GM19240 (cell line): Measurements from ENCODE around the gene EVI5L.
"Not testable (repeated sequence)": the region's sequence is repeated elsewhere in the genome, so short reads cannot be mapped to it uniquely, and the experiment has no call there.

Experiments used
- DNase-seq: peaks from one replicate; pipeline ENCODE4 v3.0.0; 2011; ENCODE audit warnings: low spot score; ENCODE audit not compliant: insufficient read length

EVI5L gene

DNA sequence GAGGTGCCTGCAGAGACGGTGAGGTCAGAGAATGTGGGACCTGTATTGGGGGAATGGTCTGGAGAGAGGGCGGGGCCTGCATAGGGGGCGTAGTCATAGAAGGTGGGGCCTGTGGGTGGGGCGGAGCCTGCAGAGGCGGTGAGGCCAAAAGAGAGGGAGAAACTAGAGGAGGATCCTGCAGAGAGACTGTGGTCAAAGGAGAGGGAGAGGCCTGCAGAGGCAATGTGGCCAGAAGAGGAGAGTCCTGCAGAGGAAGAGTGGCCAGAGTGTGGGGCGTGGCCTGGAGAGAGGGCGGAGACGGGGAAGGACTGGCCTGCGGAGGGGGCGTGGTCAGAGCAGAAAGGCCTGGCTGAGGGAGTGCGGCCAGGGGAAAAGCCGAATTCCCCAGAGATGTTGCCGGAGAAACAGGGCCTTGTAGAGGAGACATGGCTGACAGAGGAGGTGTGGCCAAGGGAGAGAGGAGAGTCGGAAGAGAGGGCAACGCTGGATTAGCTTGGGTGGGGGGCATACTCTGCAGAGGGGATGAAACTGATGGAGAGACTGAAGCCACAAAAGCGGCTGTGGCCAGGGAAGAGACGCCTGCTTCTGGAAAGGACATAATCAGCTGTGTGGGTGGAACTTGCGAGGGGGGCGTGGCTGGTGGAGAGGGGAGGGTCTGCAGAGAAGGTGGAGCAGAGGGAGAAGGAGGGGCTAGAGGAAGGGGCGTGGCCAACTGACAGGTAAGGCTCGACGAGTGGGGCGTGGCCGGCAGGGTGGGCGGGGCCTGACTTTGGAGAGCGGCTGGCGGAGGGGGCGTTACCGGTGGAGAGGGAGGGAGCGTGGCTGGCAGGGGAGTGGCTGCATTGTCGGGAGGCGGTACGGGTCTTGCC, 41.7 kb downstream of the EVI5L start:
- DNase-seq = no peak

DNA sequence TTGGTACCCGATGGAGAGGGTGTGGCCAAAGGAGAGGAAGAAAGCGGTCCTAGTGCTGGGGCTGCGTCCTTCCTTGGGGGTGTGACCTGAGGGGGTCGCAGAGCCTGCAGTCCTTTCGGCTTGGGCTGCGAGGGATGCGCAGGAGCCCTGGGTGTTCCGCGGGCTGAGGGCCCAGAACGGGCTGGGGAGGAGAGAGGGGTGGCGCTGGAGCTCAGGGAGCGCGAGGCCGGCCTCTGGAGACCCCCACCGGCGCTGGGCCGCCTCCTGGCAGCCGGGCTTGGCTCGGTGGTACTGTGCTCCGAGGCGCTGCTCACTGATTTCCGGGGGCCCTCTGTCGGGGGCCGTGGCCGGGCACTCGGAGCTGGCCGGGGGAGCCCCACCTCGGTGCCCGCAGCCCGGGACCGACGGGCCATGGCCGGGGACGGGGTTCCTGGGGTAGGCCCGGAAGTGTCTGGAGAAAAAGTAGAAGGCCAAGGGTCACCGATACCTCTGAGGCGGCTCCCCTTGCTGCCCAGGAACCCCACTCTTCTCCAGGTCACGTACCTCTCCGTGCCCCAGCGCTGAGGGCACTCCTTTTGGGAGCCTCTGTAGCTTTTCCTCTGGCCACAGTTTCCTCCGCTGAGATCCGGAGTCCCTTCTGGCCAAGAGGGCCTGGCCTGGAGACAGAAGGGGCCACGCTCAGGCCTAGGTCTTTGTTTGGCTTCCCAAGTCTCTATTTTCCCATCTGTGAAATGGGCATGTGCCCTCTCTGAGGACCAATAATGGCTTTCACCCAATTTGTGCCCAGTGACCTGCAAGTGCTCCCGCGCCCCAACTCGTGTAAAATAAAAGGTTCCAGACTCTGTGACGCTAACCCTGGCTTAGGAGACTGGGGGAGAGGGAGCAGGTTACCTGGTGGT, 42.5 kb downstream of the EVI5L start:
- no peak for DNase-seq

DNA sequence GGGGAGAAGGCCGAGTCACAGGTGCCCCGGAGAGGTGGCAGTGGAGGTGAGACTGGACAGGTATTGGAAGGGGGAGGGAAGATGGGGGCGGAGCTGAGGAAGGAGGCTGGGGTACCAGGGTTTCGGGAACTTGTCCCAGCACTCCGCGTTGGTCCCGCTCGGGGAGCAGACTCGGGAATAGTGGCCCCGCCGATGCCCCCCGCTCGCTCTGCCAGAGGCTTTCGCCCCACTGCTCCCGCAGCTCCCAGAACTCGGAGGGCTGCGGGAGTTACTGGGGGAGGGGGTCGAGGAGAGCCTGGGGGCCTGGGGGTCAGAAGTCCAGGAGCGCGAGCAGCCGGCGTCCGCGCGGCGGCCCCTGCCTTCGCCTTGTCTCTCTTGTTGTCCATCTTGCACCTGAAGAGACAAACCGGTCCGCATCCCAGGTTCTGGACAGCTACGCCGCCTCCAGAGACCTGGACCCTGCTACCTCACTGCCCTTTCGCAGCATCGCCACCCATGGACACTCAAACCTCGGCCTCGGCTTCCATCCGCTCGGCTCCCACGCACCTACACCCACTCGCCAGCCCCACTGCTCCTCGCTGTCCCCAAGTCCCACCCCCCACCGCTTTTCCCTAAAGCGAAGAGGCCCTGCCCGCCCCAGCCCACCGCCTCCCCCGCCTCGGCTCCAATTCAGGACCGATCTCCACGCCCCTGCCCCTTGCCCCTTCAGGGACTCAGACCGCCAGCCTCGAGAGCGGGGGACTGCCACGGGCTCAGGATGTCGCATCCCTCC, 43.5 kb downstream of the EVI5L start:
- no peak for DNase-seq

DNA sequence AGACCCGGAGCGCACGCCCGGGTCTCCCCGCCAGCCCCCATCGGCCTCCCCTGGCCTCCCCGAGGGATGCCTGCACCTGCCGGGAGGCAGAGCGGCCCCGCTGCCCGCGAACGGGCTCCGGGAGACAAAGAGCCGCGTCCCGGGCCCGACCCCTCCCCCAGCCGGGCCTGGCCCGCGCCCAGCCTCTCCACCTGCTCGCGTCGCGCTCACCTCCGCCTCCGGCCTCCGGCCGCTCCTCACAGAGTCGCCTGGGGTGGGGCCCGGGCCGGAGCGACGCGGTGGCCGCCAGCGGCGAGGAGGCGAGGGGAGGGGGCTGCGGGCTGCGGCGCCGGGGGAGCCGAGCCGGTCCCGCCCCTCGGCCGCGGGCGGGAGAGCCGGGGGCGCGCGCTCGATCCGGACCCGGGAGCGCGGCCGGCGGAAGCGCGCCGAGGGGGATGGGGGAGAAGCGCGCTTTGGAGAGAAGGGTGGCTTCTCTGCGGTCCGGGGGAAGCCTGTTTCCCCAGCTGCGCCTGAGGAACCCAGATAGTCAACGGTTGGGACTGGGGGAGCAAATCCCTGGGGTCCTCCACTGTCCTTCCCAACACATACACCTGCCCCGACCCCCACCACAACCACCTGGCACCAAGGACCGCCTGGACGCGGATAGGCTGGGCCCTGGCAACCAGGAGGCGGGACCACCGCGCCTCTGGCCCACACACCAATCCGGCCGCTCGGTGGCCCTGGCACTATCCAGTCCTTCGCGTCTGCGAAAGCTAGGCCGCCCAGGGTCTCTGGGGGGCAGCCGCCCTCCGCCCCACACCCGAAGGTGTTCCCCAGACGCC, 44.3 kb downstream of the EVI5L start, which contains the start of gene PRR36:
PRR36 (minus strand) TSS at position 315 of the 821 bp plus-strand sequence. CDS start 701 bp downstream, outside the sequence.
- no peak for DNase-seq

DNA sequence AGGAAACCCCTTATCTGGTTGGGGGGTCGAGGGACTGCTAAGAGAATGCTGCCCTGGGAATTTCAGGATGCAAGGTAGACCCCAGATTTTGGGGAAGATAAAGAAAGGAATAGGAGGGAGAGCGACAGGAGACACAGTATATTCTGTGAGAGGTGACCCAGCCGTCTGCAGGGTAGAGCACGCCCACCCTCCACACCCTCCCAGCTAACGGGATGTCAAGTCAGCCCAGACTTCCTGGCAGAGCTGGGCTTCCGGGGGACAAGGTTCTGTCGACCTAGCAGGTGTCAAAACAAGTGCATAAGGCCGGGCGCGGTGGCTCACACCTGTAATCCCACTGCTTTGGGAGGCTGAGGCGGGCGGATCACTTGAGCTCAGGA, 44.9 kb downstream of the EVI5L start:
- DNase-seq = no peak

DNA sequence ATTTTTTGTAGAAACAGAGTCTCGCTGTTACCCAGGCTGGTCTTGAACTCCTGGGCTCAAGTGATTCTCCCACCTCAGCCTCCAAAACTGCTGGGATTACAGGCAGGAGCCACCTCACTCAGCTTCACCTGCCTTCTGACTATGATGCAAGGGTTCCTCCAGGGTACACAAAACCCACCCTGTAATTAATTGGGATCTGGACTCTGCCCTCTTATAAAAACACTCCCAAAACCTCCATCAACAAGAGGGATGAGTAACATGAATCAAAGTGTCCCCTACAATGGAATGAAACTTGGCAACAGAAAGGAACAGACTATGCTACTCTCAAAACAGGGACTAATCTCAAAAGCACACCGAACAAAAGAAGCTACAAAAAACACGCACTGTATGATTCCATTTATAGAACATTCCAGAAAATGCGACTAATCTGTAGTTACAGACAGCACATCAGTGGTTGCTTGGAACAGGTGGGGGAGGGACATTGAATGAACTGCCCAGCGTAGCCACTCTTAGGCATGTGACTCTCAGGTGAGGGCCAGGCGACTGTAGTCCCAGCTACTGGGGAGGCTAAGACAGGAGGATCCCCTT, 47.3 kb downstream of the EVI5L start:
- no peak for DNase-seq

DNA sequence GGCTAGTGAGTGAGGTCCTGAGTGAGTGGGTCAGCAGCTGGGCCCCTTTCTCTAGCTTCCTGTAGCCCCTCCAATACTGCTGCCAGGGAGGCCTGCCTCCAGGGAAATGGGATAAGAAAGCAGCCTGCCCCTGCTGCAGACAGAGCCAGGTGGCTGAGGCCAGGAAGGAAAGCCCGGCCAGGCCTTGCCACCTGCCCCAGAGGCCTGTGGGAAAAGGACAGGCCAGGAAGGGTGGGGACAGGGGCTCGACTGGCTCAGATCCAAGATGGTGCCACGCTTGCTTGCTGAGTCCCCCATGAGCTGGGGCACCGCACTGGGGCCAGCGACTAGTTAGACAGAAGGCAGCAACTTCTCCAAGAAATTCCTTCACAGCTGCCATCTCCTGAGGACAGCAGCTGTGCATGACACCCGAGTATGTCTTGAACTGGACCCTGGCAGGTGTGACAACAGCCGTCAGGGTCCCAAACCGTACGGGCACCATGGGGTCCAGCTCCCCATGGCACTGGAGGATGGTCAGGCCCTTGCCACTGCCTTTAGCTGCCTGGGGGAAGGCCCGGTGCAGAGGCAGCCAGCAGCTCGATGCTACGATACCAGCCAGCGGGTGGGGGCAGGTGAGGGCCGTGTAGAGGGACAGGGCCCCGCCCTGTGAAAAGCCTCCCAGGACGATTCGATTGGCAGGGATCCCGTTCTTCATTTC, 49.2 kb downstream of the EVI5L start:
- DNase-seq = no peak

DNA sequence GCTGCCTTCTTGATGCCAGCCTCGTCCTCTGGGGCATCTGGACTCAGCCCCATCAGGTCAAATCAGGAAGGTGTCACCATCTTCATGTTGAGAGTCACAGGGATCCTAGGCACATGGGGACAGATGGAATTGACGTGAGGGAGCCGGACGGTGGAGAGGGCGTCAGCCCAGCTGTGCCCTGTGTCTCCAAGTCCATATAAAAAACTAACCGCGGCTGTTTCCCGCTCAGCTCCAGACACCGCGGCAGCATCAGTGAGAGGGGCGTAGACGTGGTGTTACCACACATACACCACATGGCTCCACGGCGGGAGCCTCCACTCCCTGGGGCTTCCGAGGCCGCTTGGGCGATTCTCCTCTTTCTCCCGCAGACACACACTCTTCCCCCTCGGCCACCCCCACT, 49.8 kb downstream of the EVI5L start:
- DNase-seq = no peak

DNA sequence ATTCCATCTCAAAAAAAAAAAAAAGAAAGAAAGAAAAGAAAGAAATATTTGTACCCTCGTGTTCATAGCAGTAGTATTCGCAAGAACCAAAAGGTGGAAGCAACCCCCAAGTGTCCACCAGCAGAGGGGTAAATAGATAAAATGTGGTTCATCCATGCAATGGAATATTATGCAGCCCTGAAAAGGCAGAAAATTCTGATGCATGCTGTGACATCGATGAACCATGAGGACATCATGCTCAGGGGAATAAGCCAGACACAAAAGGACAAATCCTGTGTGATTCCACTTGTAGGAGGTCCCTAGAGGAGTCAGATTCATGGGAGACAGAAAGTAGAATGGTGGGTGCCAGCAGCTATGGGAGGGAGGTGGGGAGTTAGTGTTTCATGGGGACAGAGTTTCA, 51.9 kb downstream of the EVI5L start:
- DNase-seq = no peak

DNA sequence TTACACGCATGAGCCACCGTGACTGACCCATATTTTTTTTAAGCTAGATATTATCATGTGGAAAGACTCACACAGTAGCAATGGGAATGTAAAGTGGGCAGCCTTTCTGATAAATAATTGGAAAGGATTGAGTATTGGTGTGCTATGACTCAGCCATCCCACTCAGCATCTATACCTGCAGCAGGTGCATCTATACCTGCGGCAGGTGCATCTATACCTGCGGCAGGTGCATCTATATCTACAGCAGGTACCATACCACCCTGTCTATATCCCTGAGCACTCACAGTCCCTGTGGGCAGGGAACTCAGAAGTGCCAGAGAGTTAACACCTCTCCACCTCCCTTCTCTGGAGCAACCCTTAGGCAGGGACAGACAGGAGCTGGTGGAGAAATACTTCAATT, 53.1 kb downstream of the EVI5L start:
- DNase-seq = no peak

DNA sequence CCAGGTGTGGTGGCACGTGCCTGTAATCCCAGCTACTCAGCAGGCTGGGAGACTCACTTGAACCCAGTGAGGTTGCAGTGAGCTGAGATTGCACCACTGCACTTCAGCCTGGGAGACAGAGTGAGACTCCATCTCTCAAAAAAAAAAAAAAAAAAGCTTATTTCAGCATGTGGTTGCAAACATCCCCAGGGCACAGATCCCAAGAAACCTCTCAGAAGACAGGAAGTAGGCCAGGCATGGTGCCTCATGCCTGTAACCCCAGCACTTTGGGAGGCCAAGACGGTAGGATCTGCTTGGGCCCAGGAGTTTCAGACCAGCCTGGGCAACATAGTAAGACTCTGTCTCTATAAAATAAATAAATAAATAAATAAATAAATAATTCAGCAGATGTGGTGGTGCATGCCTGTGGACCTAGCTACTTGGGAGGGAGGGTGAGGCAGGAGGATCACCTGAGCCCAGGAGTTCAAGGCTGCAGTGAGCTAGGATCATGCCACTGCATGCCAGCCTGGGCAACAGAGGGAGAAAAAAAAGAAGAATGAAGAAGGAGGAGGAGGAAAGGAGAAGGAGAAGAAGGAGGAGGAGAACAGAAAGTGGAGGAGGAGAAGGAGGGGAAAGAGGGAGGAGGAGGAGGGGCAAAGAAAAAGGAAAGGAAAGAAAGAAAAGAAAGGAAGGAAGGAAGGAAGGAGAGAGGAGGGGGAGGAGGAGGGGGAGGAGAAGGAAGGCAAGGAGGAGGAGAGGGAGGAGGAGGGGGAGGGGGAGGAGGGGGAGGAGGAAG, 54.0 kb downstream of the EVI5L start:
- no peak for DNase-seq

DNA sequence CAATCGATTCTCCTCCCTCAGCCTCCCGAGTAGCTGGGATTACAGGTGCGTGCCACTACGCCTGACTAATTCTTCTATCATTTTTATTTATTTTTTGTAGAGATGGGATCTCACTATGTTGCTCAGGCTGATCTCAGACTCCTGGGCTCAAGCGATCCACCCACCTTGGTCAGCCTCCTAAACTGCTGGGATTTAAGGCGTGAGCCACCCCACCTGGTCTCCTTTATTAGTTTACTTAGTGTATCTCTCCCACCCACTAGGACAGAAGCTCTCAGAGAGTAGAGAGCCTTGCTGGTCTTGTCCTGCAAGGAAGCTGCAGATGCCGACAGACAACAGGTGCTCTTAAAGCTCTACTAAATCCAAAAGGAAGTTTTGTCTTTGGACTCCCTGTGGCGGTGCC, 55.8 kb downstream of the EVI5L start:
- no peak for DNase-seq

DNA sequence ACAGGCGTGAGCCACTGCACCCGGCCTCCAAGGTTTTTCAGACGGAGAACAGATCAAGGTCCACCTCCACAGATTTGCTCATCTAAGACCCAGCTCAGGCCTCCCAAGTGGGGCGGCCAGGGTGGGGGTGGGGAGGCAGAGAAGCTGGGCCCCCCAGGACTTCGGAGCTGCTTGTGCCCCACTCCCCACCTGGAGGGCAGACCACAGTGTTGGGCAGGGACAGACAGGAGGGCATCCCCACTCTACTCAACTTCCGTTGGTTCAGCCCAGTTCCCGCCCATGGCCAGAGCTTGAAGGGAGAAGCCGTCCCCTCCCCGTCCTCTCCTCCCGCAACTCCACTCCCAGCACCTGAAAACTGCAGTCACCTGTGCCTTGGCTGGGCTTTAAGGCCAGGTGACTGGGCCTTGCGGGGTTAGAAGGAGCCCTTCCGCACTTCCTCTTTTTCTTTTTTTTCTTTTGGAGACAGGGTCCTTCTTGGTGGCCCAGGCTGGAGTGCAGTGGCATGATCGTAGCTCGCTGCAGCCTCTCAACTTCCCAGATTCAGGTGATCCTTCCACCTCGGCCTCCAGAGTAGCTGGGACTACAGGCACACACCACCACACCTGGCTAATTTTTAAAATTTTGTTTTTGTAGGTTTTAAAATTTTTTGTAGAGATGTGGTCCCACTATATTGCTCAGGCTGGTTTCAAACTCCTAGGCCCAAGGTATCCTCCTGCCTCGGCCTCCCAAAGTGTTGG, 57.6 kb downstream of the EVI5L start:
- DNase-seq = no peak

DNA sequence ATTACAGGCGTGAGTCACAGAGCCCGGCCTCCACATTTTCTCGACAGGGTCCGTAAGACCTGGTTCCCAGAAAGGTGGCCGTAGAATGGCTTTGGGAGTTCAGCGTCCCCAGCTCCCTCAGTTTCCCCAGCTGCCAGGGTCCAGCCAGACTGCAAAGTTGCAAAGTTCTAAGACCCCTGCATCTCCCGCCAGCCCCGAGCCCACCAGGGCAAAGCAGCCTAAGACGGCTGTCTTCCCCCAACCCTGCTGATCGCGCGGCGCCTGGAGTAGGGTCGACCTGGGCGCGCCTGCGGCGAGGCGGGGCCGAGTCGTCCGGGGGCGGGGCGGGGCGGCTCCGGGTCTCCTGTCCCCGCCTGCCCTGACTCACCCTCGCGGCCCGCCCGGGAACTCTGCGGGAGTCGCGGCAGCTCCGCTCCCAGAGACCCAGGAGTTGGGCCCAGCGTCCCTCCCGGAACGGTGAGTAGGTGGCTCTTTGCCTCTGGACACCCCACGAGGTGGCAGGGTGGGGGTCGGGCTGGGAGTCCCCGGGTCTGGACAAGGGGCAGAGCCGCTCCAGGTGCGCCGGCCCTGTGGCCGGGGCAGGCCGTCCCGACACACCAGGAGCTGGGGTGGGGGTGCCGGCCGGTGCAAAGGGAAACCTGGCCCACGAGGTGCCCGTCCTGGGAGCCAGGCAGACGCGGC, 58.3 kb downstream of the EVI5L start, which contains the start of gene LRRC8E:
LRRC8E (plus strand) TSS at position 366 of the 681 bp plus-strand sequence. CDS start 7,094 bp downstream, outside the sequence.
- no peak for DNase-seq

DNA sequence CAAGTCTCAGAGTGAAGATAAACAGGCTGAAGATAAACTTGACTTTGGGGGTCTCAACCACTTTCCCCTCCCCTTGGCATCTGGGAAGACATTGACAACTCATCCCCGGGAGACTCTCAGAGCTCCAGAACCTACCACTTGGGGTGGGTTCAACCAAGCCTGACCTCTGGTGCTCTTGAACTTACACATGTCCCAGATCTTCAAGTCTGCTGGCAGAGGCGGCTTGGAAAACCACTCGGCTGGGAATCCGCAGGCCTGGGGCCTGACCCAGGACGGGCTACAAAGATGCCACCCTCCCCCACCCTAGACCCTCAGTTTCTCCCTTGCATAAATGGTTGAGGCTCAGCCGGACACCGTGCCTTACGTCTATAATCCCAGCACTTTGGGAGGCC, 58.8 kb downstream of the EVI5L start:
- DNase-seq = no peak

DNA sequence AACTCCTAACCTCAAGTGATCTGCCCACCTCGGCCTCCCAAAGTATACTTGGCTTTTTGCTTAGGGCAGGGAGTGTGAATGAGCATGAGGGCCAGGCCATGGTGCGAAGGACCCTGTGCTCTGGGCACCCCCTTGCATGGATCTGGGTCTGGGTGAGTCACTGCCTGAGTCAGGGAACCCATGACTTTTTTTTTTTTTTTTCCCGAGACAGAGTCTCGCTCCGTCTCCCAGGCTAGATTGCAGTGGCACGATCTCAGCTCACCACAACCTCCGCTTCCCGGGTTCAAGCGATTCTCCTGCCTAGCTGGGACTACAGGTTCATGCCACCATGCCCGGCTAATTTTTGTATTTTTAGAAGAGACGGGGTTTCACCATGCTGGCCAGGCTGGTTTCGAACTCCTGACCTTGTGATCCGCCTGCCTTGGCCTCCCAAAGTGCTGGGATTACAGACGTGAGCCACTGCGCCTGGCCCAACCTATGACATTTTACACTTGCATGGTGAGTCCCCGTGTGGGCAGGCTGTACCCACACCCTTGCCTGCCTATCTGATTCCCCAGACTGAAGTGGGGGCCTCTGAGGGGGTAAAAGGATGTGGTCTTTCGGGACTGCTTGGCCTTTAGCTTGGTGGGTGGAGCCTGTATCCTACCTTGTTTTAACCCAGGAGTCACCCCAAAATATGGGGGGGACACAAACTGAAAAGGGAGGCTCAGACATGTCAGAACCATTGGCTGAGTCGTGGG, 63.5 kb downstream of the EVI5L start:
- DNase-seq = not testable (repeated sequence)
